ENCODE measurements around the gene KCNG2. TPM values are rescaled to one million over a fixed set of nuclear protein-coding genes. Genes with fewer than 3 reads are reported as not detected.

Gene KCNG2
- polyA plus RNA-seq, 3 donors, result 0.45 to 0.48 TPM; not detected in 1

- DNase-seq (ENCODE audit: extremely low read depth in 1 of 11, low read depth in 9 of 11, low spot score in 4 of 11), result no peak
Observed at GRCh38 chr18:79890674-79891073, 92.9 kb downstream of the KCNG2 start.

- DNase-seq (ENCODE audit: extremely low read depth in 1 of 11, low read depth in 9 of 11, low spot score in 4 of 11), result no peak
Observed at GRCh38 chr18:79896738-79897137, 99.0 kb downstream of the KCNG2 start.

DNA sequence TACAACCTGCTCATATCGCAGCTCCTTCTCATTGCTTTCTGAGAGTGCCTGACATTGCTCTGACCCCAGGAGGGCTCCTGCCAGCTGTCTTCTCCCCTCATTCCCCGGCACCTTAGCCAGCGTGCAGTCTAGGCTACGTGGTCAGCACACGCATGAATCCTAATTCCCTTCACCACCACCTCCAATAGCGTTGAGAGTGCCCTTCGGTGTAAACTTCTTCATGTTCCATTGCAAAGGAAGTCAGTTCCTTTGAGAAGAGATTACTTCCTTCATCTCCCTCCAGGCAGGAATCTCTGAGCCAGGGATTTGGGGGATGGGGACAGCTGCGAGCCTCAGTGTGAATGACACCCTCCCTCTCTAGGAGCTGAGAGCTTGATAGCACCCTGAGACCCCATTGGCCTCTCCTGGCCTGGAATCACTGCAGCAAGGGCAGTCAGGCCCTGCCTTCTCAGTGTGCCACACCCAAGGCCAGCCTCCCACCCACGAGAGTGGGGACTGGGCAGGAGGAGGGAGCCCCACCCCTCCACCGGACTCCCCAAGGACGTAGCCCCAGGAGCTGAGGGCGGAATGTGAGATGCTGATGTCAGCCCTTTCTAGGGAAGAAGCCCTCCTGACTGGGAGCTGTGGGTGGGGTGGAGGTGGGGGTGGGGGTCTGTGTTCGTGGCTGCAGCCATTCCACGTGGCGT lies 100.3 kb downstream of the KCNG2 start:
- no peak for DNase-seq (ENCODE audit: extremely low read depth in 1 of 11, low read depth in 9 of 11, low spot score in 4 of 11)

GRCh38 chr18:79898952-79899608 lies 101.3 kb downstream of the KCNG2 start:
- DNase-seq (ENCODE audit: extremely low read depth in 1 of 11, low read depth in 9 of 11, low spot score in 4 of 11), result no peak

DNA sequence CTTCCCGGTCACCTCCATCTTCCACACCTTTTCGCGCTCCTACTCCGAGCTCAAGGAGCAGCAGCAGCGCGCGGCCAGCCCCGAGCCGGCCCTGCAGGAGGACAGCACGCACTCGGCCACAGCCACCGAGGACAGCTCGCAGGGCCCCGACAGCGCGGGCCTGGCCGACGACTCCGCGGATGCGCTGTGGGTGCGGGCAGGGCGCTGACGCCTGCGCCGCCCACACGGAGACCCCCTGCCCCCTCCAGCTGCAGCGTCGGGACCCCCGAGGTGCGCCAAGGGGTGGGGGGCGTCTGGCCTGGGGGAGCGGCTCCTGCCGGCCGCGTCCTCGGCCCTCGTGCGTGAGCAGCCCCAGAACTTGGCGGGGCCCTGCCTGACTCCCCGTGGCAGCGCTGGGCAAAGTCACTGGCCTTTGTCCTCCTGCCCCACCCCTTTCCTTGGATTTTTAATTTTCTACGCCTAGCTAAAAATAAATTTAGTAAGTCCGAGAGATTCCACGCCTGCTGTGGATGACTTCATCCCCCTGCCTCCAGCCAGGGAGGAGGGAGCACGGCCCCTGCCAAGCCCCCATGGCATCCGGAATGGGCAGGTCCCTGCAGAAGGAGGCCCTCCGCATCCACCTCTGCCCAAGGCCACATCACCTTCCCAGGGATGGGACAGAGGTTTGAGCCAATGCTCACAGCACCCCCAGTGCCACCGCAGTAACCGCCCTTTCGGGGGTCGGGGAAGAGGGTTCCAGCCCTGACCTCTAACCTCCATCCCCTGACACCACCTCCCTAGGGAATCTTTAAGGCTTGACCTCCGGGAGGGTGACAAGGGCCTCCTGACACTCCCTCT lies 102.1 kb downstream of the KCNG2 start:
- DNase-seq (ENCODE audit: extremely low read depth in 1 of 11, low read depth in 9 of 11, low spot score in 4 of 11), result no peak

GRCh38 chr18:79900610-79901570 lies 103.2 kb downstream of the KCNG2 start:
- no peak for DNase-seq (ENCODE audit: extremely low read depth in 1 of 11, low read depth in 9 of 11, low spot score in 4 of 11)

- DNase-seq (ENCODE audit: extremely low read depth in 1 of 11, low read depth in 9 of 11, low spot score in 4 of 11), result no peak
Observed at GRCh38 chr18:79901665-79902064, 103.9 kb downstream of the KCNG2 start.

DNA sequence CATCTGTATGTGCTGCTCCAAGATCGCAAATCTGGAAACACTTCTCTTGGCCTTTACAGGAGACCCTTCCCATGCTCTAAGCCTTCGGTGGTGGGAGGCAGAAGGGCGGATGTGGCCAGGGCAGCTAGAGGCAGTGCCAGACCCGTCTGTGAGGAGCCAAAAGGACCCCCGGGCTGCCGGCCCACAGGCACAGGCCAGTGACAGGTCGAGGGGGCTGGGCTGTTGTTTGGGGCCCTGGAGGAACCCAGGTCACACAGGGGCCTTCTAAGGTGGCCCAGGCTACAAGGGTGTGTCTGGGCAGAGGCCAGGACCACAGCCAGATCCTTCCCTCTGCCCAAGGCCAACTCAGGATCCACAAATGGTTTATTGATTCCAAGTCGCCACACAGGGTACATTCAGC lies 104.3 kb downstream of the KCNG2 start:
- DNase-seq (ENCODE audit: extremely low read depth in 1 of 11, low read depth in 9 of 11, low spot score in 4 of 11), result no peak

DNA sequence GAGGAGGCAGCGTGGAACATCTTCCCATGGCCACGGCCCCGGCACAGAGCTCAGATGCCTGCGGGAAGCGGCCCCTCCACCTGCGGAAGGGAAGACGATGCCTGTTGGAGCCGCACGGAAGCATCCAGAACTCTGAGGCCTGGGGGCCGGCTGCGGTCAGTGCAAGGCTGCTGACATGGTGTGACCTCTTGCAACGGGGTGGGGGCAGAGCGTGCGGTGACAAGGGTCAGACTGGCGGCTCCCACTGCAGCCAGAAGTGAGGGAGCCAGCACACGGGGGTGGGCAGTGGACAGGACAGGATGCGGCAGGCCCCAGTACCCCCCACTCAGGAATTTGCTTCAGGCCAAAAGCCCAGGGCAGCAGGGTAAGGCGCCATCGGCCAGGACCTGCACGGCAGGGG lies 104.9 kb downstream of the KCNG2 start:
- DNase-seq (ENCODE audit: extremely low read depth in 1 of 11, low read depth in 9 of 11, low spot score in 4 of 11), result no peak

DNA sequence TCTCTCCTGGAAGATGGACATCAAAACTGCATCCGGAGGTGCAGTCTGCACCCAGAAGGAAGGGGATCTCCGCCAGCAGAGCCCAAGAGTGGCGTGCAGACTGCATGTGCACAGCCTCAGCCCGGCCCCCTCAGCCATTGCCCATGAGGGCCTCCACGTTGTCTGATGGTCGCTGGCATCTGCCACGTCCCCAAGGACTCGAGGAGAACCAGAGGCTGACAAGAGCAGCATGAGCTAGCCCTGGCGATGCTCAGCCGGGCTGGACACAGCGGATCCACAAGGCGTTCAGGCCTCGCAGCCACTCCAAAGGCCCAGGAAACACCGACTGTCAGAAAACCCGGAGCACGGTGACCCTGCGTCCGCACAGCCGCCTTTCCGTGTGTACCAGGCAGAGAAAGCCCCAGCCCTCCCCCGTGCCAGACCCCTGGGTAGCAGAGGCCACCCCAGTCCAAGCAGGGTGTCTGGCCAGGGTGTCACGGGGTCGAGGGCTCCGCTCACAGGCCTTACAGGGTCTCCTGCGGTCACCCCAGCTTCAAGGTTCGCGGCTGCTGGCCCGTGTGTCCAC lies 105.4 kb downstream of the KCNG2 start:
- DNase-seq (ENCODE audit: extremely low read depth in 1 of 11, low read depth in 9 of 11, low spot score in 4 of 11), result no peak

GRCh38 chr18:79903787-79904356 lies 106.1 kb downstream of the KCNG2 start:
- no peak for DNase-seq (ENCODE audit: extremely low read depth in 1 of 11, low read depth in 9 of 11, low spot score in 4 of 11)

DNA sequence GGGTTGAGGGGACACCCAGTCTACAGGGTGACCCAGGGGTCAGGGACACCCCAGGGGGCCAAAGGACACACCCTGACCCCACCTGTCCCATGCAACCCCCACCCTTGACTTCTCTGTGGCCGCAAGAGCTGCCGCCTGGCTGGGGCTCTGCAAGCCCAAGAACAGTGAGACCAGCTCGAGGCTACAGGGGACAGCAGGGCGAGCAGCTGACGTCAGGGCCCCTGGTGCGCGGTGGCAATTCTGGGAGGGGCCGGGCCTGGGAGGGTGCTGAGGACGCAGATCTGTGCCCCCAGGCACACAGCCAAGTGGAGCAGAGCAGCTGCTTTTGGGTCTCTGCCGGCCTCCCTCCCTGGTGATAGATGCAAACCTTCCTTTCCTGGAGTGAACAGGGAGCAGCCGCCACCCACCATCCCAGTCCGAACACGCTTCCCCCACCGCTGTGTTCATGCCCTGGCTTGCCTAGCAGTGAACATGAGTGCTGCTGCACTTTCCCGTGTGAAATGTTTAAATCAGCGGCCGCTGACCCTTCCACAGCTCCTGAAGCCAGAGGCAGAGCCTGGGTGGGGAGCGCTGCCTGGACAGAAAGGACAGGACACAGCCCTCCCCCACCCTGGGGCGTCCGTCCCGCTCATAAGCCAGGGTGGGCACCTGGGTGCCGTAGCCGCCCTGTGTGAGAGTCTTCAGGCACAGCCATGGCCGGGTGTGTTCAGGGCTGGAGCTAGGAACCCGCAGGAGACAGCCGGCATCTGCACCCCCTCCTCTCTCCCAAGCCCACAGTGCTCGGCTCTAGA lies 106.8 kb downstream of the KCNG2 start:
- DNase-seq (ENCODE audit: extremely low read depth in 1 of 11, low read depth in 9 of 11, low spot score in 4 of 11), result no peak

- DNase-seq (ENCODE audit: extremely low read depth in 1 of 11, low read depth in 9 of 11, low spot score in 4 of 11), result no peak
Observed at GRCh38 chr18:79905389-79905911, 107.7 kb downstream of the KCNG2 start.

DNA sequence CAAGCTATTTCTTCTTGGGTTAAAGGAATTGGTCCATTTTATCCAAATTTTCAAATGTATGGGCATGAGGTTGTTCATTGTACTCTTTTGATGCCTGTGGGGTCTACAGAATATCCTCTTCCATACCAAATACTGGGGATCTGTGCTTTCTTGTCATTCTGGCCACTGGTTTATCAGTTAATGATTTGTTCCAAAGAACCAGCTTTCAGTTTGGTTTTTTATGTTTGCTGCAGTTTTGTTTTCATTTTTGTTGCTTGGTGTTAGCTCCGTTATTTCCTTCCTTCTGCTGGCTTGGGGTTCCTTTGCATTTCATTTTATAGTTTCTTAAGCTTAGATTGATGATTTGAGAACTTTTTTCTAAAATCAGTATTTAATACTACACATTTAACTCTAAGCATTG lies 108.3 kb downstream of the KCNG2 start:
- DNase-seq (ENCODE audit: extremely low read depth in 1 of 11, low read depth in 9 of 11, low spot score in 4 of 11), result no peak

DNA sequence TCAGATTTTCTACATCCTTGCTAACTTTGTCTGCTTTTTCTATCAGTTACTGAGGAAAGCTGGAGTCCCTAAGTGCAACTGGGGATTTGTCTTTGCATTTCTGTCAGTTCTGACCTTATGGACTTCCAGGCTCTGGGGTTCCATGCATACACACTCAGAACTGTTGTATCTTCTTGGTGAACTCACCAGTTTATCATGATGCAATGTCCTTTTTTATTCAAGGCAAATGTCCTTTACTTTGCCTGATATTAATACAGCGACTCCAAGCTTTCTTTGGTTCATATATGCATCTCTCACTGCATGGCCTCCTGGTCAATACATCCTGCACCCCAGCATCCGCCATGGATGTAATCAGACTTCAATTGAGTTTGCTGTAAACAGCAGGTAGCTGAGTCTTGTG lies 109.0 kb downstream of the KCNG2 start:
- DNase-seq (ENCODE audit: extremely low read depth in 1 of 11, low read depth in 9 of 11, low spot score in 4 of 11), result no peak

GRCh38 chr18:79910563-79911343 lies 113.0 kb downstream of the KCNG2 start:
- no peak for DNase-seq (ENCODE audit: extremely low read depth in 1 of 11, low read depth in 9 of 11, low spot score in 4 of 11)
